Activated T-helper 1 cell treated with anti-CD3 and anti-CD28 coated beads, Interleukin-12 subunit alpha, Interleukin-12 subunit beta, Interleukin-2, Interleukin-4 antibody, amounts not matched to agents 30 ng/mL and 10 ng/mL and 1 ng/mL, durations not matched to agents 14 hours and 24 hours and 36 hours (primary cell): ENCODE measurements around the gene SLC7A6OS. TPM values are rescaled to one million over a fixed set of nuclear protein-coding genes. Genes with fewer than 3 reads are reported as not detected.
A peak's percentile ranks its signal among the peaks of the same experiment; 100 is the strongest.

ENCODE experiments used
- DNase-seq: peaks from one replicate; pipeline ENCODE4 v3.0.0; 2021; ENCODE audit warnings: low spot score
- H3K27ac Mint-ChIP-seq: one replicate; pipeline ENCODE4 v1.8.0; 2021; ENCODE audit warnings: mild to moderate bottlenecking, mixed read lengths
- H3K27me3 Mint-ChIP-seq: one replicate; pipeline ENCODE4 v1.8.0; 2022; ENCODE audit warnings: mild to moderate bottlenecking, moderate library complexity, mixed read lengths; ENCODE audit not compliant: insufficient read depth
- H3K36me3 Mint-ChIP-seq: one replicate; pipeline ENCODE4 v1.8.0; 2021; ENCODE audit warnings: low read depth, mixed read lengths
- H3K4me1 Mint-ChIP-seq: one replicate; pipeline ENCODE4 v1.8.0; 2021; ENCODE audit warnings: low read depth, mixed read lengths
- H3K4me3 Mint-ChIP-seq: one replicate; pipeline ENCODE4 v1.8.0; 2021; ENCODE audit warnings: mild to moderate bottlenecking, moderate library complexity, mixed read lengths
- H3K9me3 Mint-ChIP-seq: one replicate; pipeline ENCODE4 v1.8.0; 2021; ENCODE audit warnings: mixed read lengths
- intact Hi-C: fragments of 100-400 bp; cut with micrococcal nuclease; formaldehyde crosslinking; loops from one replicate; pipeline ENCODE4 v1.15.1; 2024
- total RNA-seq: library from RNA; stranded (reverse); gene quantifications from 2 replicates; pipeline ENCODE4 v1.2.3, GENCODE V29; 2022

The SLC7A6OS gene
- total RNA-seq, 1 donor from 2014 or later, result 27.6 TPM

GRCh38 chr16:68264128-68265077 lies 46.3 kb downstream of the SLC7A6OS start, which contains the start of gene SLC7A6:
Gene SLC7A6, plus strand, starts transcription at chr16:68264526. Its CDS starts 10,201 bp downstream, at chr16:68274727.
- peak; percentile 85 for DNase-seq
- peaks cover 54% of the 10 kb centered on the region for H3K4me1 Mint-ChIP-seq
- H3K9me3 Mint-ChIP-seq, result no peaks in the 10 kb centered on the region
- H3K27me3 Mint-ChIP-seq, result no peaks in the 10 kb centered on the region
- H3K4me3 Mint-ChIP-seq, result peak within 1 kb of the TSS; percentile 94
- H3K36me3 Mint-ChIP-seq, result peaks cover 24% of the 10 kb centered on the region
- H3K27ac Mint-ChIP-seq, result peak within 1 kb of the TSS; percentile 99
- intact Hi-C loops, result loop anchor here (1.0 to 10.0 kb wide), 8 partner anchors 11 to 490 kb away; partner anchors contain the start of genes PLA2G15 and SLC7A6OS

GRCh38 chr16:68263559-68264127 lies 47.1 kb downstream of the SLC7A6OS start:
- no peak for DNase-seq
- Mint-ChIP-seq H3K4me1 (peaks cover 47% of the 10 kb centered on the region), H3K36me3 (peaks cover 21% of the 10 kb centered on the region), H3K27ac (peak overlapping the region; percentile 99), H3K4me3 (peak overlapping the region; percentile 89), H3K27me3 (no peaks in the 10 kb centered on the region), H3K9me3 (no peaks in the 10 kb centered on the region)
- intact Hi-C loops, result loop anchor here (1.0 to 10.0 kb wide), 7 partner anchors 18 to 491 kb away; partner anchors contain the start of genes PLA2G15 and SLC7A6OS

- no peak for DNase-seq
- H3K9me3 Mint-ChIP-seq, result no peaks in the 10 kb centered on the region
- H3K36me3 Mint-ChIP-seq, result peaks cover 5% of the 10 kb centered on the region
- H3K27ac Mint-ChIP-seq, result no peak overlapping the region
- peaks cover 25% of the 10 kb centered on the region for H3K4me1 Mint-ChIP-seq
- no peaks in the 10 kb centered on the region for H3K27me3 Mint-ChIP-seq
- intact Hi-C loops, result no loop called here
- no peak overlapping the region for H3K4me3 Mint-ChIP-seq
These were observed 51.5 kb downstream of the SLC7A6OS start for GRCh38 chr16:68259007-68259825.

- no peaks in the 10 kb centered on the region for H3K9me3 Mint-ChIP-seq
- H3K27ac Mint-ChIP-seq, result no peak overlapping the region
- peaks cover 17% of the 10 kb centered on the region for H3K4me1 Mint-ChIP-seq
- H3K4me3 Mint-ChIP-seq, result no peak overlapping the region
- H3K27me3 Mint-ChIP-seq, result no peaks in the 10 kb centered on the region
- intact Hi-C loops, result loop anchor here (1.0 kb wide), 1 partner anchor 98 kb away; no protein-coding TSS in a partner anchor
- no peak for DNase-seq
- peaks cover 5% of the 10 kb centered on the region for H3K36me3 Mint-ChIP-seq
These were observed 52.6 kb downstream of the SLC7A6OS start for GRCh38 chr16:68257906-68258800.

GRCh38 chr16:68257251-68257905 lies 53.4 kb downstream of the SLC7A6OS start:
- H3K27ac Mint-ChIP-seq, result no peak overlapping the region
- no peaks in the 10 kb centered on the region for H3K9me3 Mint-ChIP-seq
- peaks cover 5% of the 10 kb centered on the region for H3K36me3 Mint-ChIP-seq
- no peak for DNase-seq
- intact Hi-C loops, result no loop called here
- no peaks in the 10 kb centered on the region for H3K27me3 Mint-ChIP-seq
- no peak overlapping the region for H3K4me3 Mint-ChIP-seq
- H3K4me1 Mint-ChIP-seq, result peaks cover 14% of the 10 kb centered on the region

- DNase-seq, result no peak
- no peak overlapping the region for H3K4me3 Mint-ChIP-seq
- H3K36me3 Mint-ChIP-seq, result peaks cover 9% of the 10 kb centered on the region
- H3K4me1 Mint-ChIP-seq, result peaks cover 6% of the 10 kb centered on the region
- no peaks in the 10 kb centered on the region for H3K9me3 Mint-ChIP-seq
- intact Hi-C loops, result no loop called here
- no peaks in the 10 kb centered on the region for H3K27me3 Mint-ChIP-seq
- H3K27ac Mint-ChIP-seq, result no peak overlapping the region
These were observed 55.0 kb downstream of the SLC7A6OS start for GRCh38 chr16:68255712-68256111.

- H3K4me3 Mint-ChIP-seq, result no peak overlapping the region
These were observed 57.0 kb downstream of the SLC7A6OS start for GRCh38 chr16:68253721-68254120.

GRCh38 chr16:68252383-68252782 lies 58.4 kb downstream of the SLC7A6OS start:
- intact Hi-C loops, result no loop called here
- Mint-ChIP-seq H3K4me1 (peaks cover 3% of the 10 kb centered on the region), H3K27me3 (no peaks in the 10 kb centered on the region), H3K27ac (no peak overlapping the region), H3K36me3 (peaks cover 8% of the 10 kb centered on the region), H3K9me3 (no peaks in the 10 kb centered on the region), H3K4me3 (no peak overlapping the region)
- no peak for DNase-seq

More at GRCh38 chr16:68253721-68254120, 57.0 kb downstream of the SLC7A6OS start:
- intact Hi-C loops, result no loop called here
- no peak for DNase-seq
- H3K4me1 Mint-ChIP-seq, result peaks cover 6% of the 10 kb centered on the region
- peaks cover 10% of the 10 kb centered on the region for H3K36me3 Mint-ChIP-seq
- no peaks in the 10 kb centered on the region for H3K27me3 Mint-ChIP-seq
- no peaks in the 10 kb centered on the region for H3K9me3 Mint-ChIP-seq
- no peak overlapping the region for H3K27ac Mint-ChIP-seq

GRCh38 chr16:68251832-68252231 lies 58.9 kb downstream of the SLC7A6OS start:
- no peak for DNase-seq
- intact Hi-C loops, result no loop called here
- Mint-ChIP-seq H3K4me1 (peaks cover under 1% of the 10 kb centered on the region), H3K36me3 (peaks cover 8% of the 10 kb centered on the region), H3K9me3 (no peaks in the 10 kb centered on the region), H3K27ac (no peak overlapping the region), H3K27me3 (no peaks in the 10 kb centered on the region), H3K4me3 (no peak overlapping the region)

GRCh38 chr16:68250951-68251350 lies 59.8 kb downstream of the SLC7A6OS start:
- H3K27ac Mint-ChIP-seq, result no peak overlapping the region
- H3K9me3 Mint-ChIP-seq, result no peaks in the 10 kb centered on the region
- H3K4me1 Mint-ChIP-seq, result peaks cover 9% of the 10 kb centered on the region
- no peak for DNase-seq
- no peak overlapping the region for H3K4me3 Mint-ChIP-seq
- H3K36me3 Mint-ChIP-seq, result peaks cover 8% of the 10 kb centered on the region
- no peaks in the 10 kb centered on the region for H3K27me3 Mint-ChIP-seq
- intact Hi-C loops, result no loop called here

- Mint-ChIP-seq H3K9me3 (no peaks in the 10 kb centered on the region), H3K27me3 (peaks cover 3% of the 10 kb centered on the region), H3K4me3 (no peak overlapping the region), H3K27ac (no peak overlapping the region), H3K36me3 (peaks cover 9% of the 10 kb centered on the region), H3K4me1 (peaks cover 18% of the 10 kb centered on the region)
- intact Hi-C loops, result no loop called here
- DNase-seq, result no peak
These were observed 61.4 kb downstream of the SLC7A6OS start for GRCh38 chr16:68249371-68249770.
